Effector CD4-positive, alpha-beta T cell (primary cell): ENCODE data around the gene PFDN2.
"Not testable (repeated sequence)": the region's sequence is repeated elsewhere in the genome, so short reads cannot be mapped to it uniquely, and the experiment has no call there.

Experiments used
- DNase-seq: peaks from one replicate; pipeline ENCODE4 v3.0.0-alpha.2; 2020

PFDN2 gene

DNA sequence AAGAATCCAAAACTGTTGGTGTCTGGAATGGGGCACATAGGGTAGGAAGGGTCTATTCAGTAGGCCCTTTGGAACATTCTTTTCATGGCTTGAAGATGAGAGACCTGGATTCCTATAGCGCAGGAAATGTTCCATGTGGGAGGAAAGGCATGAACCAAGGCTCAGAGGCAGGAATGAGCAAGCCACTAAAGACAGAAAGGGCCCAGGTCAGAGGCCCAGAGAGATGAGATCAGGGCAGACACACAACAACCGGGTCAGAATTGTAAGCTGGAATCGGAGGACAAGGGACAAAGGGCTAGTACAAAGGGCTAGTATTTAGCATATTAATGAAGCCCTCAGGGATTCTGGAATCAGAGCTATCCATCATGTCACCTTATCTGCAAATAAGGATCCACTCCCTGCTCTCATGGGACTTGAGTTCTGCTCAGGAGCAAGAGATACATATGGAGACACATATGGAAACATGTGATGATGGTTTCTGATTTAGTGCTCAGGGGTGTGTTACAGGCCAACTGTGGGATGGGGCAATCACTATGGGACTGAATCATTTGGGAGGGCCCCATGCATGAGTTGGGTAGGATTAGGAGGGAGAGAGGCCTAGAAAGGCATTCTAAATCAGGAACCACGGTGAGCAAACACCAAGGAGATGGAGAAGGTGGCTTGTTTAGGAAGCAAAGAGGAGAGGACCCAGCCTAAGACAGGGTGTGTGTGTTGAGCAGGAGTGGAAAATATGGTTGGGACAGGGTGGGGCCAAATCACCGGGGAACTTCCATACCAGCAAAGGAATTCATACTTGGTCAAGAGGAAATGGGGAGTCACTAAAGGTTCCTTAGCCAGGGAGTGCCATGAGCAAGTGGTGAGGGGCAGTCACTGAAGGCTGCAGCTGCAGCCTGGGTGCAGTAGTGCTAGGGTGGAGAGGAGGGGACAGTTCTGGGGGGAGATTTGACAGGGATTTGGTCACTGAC lies 37.1 kb downstream of the PFDN2 start:
- no peak for DNase-seq

DNA sequence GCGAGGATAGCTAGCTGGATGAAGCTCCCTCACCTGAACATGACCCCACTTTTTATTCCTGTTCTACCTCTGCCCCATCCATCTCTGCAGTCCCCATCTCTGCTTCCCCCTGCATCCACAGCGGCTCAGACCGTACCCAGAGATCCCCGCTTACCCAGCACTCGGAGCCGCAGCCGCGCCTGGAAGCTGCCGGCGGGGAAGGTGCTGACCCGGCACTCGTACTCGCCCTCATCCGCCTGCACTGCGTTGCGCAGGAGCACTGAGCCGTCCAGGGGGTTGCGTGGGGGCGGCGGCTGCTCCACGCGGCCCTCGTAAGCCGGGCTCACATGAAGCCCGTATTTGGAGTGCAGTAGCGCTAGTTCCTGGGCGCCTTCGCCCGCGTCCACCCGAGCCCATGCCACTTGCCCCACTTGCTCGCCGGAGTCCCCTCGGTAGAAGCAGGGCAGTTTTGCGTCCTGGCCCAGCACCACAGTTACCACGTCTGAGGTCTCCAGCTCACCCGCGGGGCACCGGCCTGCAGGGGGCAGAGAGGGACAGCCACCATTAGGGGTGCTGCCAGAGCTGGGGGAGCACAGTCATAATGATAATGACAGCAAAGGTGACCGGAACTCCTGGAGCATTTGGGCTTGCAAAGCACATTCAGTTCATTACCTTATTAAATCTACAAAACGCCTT lies 38.3 kb downstream of the PFDN2 start:
- no peak for DNase-seq

DNA sequence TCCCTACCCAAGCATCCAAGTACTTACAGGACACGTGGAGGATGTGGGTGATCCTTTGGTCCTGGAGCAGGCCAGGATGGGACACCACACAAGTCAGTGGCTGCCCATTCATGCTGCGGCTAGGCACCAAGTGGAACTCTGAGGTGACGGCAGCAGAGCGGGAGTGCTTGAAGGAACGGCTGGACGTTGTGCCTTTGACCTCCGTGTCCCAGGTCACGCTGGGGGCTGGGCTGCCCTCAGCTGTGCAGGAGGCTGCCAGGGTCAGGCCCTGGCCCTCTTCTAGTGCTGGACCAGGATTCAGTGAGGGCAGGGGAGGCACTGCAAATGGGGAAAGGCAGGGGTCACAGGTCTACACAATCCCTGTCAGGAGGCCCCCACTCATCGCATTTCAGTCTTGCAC lies 40.4 kb downstream of the PFDN2 start:
- no peak for DNase-seq

DNA sequence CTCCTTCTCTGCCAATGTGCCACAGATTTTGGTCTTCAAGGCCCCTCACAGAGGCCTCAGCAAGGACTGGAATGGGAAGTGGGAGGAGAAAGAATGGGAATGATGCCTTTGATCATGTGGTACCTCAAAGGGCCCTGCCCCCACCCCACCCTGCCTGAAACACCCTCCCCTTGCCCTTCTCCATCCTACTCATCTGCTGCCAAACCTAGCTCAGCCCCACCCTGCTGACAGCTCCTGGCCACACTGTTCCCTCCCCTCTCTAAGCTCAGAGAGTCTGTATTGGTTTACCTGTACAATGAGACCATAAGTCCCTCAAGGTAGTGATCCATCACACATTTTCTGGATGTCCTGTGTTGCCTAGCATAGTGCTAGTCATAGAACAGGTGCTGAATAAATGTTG lies 41.4 kb downstream of the PFDN2 start:
- no peak for DNase-seq

DNA sequence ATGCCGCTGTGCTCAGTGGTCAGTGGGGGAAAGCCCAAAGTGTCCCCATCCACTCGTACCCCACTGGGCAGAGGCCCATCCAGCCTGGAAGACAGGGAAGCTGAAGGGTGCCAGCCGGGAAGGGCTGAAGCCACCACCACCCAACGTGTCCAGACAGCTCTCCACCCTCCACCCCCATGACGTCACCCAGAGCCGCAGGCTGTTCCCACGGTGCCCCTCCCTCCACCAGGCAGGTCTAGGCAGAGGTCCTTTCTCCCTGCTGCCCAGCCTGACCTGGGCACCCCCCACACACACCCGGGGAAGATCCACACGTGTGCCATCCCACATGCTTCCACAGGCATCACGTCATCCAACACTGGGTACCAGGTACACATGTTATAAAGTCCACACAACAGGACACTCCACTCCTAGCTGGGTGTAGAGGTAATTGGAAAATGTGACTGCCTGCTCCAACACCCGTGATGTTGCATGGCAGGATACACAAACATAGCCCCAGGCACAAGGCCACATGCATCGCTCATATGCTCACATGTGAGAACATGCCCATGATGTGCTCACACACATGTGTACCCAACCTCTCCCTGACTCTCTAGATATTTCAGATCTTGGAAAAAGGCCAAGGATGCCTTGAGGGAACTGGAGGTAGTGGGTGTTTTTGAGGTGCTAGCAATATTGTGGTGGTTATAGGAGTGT lies 43.0 kb downstream of the PFDN2 start:
- no peak for DNase-seq

DNA sequence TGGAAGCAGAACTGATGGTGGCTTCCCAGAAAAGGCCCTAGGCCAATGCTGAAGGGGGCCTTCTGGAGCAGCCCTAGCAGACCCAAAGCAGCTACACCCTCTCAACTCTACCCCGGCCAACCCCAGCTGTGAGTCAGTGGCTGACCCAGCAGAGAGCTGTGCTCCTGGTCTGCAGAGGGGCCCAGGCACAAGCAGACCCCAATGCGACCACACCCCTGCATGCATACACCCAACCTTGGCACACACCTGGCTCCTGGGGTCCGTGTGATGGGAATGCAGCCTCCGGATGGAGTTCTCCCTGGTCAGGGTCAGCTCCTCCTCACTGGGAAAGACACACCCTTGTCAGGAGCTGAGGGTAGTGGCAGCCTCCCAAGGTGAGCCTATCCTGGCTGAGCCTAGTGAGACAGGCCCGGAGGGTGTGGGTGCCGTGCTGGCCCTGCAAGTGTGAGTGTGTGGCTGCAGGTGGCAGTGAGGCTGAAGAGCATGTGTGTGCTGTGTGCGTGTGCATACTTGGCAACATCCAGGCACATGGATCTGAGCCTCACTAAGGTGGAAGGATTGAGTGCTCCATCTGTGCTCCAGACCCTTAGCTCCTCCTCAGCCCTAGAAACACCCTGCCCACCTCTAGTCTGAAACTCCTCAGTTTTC lies 44.2 kb downstream of the PFDN2 start:
- no peak for DNase-seq

DNA sequence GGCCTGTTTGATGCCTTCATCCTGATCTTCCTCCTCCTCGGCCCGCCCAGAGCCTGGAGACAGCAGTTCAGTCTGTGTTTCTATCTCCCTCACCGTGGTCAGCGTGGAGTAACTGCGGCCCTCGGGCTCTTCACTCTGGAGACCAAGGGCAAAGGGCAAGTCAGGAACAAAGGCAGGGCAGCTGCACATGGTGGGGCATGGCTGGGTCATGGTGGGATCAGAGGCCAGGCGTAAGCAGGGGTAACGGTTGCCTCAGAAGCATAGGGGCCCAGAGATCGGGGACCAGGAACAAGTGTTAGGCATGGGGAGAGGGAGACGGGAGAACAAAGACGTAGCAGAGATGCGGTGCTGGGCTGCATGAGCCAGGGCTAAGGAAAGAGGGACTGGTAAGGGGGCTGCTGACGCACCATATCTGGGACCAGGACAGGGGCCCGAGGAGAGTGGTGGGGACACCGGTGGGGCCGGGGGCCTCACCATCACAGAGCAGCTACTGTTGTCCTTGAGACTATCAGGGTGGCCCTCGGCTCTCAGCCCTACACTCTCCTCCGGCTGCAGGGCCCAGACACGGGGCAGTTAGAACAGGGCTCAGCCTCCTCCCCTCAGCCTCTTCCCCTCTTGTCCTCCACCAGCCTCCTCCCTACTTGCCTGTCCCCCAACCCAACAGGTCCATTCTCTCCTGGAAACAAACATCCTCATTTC lies 44.9 kb downstream of the PFDN2 start:
- no peak for DNase-seq

DNA sequence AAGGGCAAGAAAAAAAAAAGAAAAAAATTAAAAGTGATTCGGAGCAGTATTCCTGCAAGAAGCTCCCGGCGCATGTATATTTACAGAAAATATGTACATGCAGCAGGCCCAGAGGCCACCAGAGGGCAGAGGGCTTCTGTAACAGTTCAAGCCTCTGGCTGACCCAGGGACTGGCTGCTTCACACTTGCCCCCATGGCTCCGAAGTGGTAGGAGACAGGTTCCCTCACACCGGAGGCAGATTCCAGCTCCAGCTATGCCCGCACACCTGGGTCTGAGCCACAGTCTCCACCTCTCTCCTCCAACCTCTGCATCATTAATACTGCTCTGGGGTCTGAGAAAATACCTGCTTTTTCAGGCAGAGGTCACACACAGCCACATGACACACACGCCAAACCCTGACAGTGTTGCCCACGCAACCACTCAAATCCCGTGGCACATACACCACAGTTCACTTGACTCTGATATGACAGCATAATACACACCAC lies 45.9 kb downstream of the PFDN2 start:
- peak; percentile 28 for DNase-seq

DNA sequence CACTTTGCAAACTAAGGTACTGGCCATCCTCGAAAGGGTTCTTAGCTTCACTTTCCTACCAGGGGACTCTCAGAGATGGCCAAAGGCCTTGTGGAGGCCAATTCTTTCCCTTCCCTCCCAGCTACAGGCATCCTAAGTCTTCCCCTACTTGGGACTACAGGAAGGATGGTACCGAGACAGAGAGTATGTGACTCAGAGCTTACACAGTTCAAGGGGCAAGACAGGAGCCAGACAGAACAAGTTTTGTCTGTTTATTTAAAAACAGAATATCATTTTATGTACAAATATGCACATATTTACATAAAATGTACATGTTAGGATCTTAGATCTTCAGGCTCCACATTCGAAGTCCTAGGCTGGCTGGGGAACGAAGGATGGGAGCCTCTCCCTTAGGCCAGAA lies 47.1 kb downstream of the PFDN2 start:
- DNase-seq, result no peak

DNA sequence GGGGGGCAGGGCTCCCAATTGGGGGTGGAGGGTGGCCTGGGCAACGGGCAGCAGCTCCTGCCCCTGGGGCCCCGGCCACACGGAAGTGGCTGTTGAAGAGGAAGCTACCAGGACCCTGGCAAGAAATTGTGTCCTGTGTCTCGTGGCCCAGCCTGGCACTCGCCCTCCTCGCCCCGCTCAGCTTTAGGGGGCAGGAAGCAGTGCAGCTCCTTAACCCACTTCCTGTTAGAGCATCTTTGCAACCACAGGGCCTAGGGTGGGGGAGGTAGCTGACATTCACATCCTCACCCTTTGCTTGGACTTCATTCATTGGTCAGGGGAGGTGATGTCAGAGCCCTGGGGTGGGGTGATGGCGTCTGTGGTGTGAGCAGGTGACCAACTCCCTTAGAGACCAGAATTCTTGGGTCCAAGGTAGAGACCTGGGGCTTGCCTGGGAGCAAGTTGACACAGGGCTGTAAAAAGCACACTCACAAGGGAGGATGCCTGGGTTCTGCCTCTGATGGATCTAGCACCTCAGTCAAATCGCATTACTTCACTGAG lies 48.0 kb downstream of the PFDN2 start, which contains the start of gene ARHGAP30:
Gene ARHGAP30, minus strand, starts transcription at position 161 of the 540 bp plus-strand sequence. CDS start 267 bp downstream, outside the sequence.
- DNase-seq, result peak; percentile 73

DNA sequence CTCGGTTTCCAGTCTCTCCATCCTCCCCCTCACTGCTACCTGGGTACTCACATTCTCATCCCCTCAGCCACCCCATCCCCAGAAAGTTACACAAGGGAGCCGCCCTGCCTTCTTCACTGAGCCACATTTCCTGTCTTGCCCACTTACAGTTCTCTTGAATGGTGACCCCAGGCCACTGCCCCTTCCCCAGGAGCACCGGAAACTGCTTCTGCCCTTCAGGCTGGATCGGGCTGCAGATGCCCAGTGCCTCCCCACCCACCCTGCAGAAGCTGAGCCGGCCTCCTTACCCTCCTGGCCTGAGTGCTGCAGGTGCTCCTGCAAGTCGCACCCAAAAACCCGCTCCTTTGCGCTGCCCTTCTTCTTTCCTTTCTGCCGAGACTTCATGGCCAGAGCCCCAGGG lies 48.6 kb downstream of the PFDN2 start:
- DNase-seq, result no peak

DNA sequence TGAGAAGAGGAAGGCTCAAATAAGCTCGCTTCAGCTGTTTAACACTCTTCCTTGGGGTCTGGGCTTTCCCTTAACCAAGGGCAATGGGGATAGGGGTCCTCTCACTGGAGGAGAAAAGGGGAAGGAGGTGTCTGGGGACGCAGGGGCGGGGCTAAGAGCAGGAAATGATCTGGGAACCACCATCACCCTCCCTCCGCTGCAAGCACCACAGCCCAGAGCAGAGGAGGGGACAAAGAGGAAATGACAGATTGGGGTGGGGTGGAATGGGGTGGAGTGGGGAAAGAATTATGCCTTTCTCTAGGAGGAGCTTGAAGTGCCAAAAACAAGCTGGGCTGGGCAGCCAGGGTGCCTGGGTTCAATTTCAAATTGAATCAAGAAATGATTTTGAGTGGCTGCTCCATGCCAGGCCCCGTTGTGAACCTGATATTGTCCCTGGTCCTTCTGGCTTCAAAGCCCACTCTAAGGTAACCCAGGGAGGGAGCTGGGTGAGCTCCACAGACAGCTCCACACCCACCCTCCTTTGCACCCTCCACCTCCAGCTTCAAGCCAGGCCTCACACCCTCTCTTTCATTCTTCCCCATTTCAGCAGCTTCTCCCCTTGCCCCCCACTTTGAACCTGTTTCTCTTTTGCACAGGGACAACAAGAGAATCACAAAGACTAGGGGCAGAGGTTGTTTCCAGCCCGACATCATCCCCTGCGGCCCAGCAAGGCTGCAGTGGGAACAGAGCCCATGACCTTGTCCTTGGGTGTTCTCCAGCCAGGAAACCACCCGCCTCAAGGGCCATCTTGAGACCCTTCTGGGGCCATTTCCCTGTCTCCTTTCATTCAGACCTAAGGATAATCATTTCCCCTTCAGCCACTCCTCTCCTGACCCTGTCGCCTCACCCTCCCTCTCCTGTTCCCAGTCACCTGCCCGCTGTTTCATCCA lies 49.3 kb downstream of the PFDN2 start:
- peak; percentile 72 for DNase-seq

DNA sequence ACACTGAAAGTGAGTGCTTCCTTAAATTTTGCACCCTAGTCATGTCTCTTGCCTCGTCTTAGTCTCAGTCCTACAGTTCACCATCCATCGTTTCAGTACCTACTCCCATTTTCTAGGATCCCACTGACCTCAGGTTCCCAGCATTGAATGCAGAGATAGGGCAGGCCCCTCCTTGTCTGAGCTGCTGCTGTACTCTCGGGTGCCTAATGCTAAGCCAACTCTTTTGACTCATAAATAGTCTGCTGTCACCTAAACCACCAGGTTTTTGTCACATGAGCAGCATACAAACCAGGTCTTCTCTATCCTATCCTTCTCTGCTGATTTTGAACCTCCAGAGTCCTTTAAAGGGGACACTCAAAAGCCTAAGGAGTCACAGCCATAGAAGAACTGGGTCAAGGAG lies 51.1 kb downstream of the PFDN2 start:
- no peak for DNase-seq

DNA sequence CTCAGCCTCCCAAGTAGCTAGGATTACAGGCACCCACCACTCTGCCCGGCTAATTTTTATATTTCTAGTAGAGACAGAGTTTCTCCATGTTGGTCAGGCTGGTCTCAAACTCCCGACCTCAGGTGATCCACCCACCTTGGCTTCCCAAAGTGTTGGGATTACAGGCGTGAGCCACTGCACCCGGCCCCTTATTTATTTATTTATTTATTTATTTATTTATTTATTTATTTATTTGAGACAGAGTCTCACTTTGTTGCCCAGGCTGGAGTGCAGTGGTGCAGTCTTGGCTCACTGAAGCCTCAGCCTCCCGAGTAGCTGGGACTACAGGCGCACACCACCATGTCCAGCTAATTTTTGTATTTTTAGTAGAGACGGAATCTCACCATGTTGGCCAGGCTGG lies 52.2 kb downstream of the PFDN2 start:
- DNase-seq, result not testable (repeated sequence)

DNA sequence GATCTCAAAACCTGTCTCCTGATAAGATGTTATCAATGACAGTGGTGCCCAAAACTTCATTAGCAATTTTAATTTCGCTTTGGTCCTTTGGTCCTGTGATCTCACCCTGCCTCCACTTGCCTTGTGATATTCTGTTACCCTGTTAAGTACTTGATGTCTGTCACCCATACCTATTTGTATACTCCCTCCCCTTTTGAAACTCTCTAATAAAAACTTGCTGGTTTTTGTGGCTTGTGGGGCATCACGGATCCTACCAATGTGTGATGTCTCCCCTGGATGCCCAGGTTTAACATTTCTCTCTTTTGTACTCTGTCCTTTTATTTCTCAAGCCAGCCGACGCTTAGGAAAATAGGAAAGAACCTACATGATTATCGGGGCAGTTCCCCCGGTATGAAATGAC lies 53.9 kb downstream of the PFDN2 start:
- not testable (repeated sequence) for DNase-seq

DNA sequence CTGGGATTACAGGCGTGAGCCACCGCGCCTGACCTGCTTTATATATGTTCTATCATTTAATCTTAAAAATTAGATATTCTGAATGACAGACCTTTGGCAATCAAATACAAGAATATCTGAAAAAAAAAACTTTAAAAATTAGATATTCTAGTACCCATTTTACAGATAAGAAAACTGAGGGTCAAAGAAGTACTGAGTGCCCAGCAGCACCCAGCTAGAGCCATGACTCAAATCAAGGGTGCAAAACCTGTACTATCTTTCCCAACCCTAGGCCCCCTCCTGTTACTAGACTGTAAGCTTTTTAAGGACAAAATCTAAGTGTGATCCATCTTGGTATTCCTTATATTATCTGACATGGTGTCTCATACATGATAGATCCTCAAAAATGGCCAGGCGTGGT lies 56.4 kb downstream of the PFDN2 start:
- DNase-seq, result no peak

DNA sequence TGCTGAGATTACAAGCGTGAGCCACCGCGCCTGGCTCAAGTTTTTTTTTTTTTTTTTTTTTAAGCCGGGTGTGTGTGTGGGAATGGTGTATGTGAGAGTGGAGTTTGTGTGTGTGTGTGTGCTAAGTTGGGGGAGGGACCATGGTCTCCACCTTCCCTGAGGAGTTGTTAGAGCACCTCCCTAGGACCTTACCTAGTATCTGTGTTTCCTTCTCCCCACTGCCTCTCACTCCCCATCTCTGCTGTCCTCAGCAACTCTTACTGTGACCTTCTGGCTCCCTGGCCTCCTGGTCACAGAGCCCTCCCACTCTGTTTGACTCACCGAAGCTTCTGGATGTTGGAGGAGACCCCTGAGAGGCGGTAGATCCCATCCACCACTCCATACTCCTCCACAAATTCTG lies 58.5 kb downstream of the PFDN2 start:
- DNase-seq, result no peak

DNA sequence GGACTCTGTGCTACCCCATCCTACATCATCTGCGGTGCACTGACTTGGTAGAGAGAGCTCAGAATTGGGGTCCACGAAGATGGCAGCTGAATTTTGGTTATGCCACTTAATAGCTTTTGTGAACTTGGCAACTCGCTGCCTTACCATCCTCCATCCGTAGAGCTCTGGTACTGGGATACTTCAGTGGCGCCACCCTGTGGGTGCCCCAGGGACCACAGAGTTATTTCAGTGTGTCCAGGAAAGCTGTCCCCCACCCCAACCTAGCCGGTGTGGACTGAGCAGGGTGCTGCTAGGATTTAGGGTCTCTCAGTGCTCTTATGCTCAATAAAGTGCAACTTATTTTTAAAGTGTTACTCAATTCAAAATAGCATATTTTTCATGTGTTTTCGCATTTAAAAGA lies 63.0 kb downstream of the PFDN2 start:
- DNase-seq, result no peak

DNA sequence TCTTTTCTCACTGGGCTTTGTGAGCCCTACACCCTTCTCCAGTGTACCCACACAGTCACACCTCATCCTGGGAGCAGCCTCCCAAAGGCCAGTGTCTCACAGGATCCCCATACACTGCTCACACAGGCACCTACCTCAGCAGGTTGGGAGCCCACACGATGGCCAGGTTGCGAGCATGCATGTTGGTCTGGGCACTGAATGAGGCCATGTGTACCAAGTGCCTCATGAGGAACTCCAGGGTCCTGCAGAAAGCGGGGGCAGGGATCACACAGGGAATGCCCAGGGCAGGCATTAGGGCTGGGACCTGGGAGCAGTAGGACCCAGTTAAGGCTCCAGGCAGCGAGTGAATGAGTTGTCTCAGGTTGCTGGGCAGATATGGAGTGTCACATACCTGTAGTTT lies 63.6 kb downstream of the PFDN2 start:
- no peak for DNase-seq

DNA sequence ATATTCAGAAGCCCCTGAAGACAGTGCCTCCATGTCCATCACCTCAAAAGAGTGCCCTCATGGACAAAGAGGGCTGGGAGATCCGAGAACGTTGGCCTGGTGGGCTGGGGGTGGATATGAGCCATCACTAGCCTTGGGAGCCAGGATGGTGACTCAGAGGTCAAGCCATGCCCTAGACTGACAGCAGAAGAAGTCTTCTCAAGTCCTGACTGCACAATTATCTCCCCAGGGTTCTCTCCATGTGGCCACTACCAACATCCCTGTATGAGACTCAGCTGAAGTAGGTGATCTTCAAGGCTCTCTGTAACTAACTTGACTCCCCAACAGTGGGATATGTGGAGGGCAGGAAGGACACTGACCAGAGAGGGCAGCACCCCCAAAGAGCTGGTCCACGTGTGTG lies 64.9 kb downstream of the PFDN2 start:
- no peak for DNase-seq

DNA sequence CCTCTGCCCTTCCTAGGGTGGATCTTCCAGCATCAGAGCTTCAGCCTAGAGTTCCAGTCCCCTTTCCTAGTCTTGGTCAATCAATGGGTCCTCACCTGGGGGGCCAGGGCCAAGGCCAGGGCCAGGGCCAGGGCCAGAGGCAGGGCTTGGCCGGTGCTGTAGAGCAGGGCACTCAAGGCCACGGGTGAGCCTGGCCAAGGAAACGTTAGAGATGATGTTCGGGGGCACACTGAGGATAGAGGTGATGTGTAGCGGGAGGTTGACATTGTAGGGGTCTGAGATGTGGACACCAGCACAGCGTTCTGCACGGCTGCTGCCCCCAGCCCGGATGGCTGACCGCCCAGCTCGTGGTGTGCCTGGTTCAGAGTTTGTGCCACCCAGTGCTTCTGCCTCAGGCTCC lies 66.6 kb downstream of the PFDN2 start:
- DNase-seq, result no peak
